ENCODE results near the gene SMARCC2. TPM values are rescaled to one million over a fixed set of nuclear protein-coding genes. Genes with fewer than 3 reads are reported as not detected.
A peak's percentile ranks its signal among the peaks of the same experiment; 100 is the strongest.

SMARCC2 gene
- total and polyA plus RNA-seq, 2 of the 13 experiments (the other 11 are each of a cell fraction or from before 2014, with no cell fraction given) = 21.3 to 24.1 TPM

- TF ChIP-seq GRHL1 (CRISPR knock-in tag; conservative IDR thresholded peaks at IDR 0.05) (no peak), ZNF639 (CRISPR knock-in tag; conservative IDR thresholded peaks at IDR 0.05) (no peak), CENPX (CRISPR knock-in tag; IDR thresholded peaks at IDR 0.05) (no peak), ZGPAT (CRISPR knock-in tag; IDR thresholded peaks at IDR 0.05) (0 out of 2 replicates have a peak, but pooled peaks have one; percentile 18), RERE (CRISPR knock-in tag; IDR thresholded peaks at IDR 0.05; ENCODE audit: low read depth) (no peak), CEBPG (CRISPR knock-in tag; IDR thresholded peaks at IDR 0.05) (peak; percentile 83), SKI (IDR thresholded peaks at IDR 0.05; ENCODE audit: partially characterized antibody) (no peak), AGO1 (IDR thresholded peaks at IDR 0.05; ENCODE audit: low read depth, low read length, poor library complexity, severe bottlenecking) (peak; percentile 87), SAFB2 (CRISPR knock-in tag; IDR thresholded peaks at IDR 0.05; ENCODE audit: borderline replicate concordance, low read depth) (peak; percentile 34; the same call in 1 of the 2 replicates), ZNF512 (CRISPR knock-in tag; IDR thresholded peaks at IDR 0.05) (no peak), MXD4 (CRISPR knock-in tag; IDR thresholded peaks at IDR 0.05) (no peak), ZZZ3 (CRISPR knock-in tag; IDR thresholded peaks at IDR 0.05; ENCODE audit: borderline replicate concordance) (peak; percentile 31; the same call in 1 of the 2 replicates), THAP7 (CRISPR knock-in tag; IDR thresholded peaks at IDR 0.05) (no peak), SMARCE1 (IDR thresholded peaks at IDR 0.05; ENCODE audit: borderline replicate concordance) (no peak)
Measured at GRCh38 chr12:56158029-56158925, 31.0 kb downstream of the SMARCC2 start, which contains the start of gene MYL6 (continued).
